22Rv1 (cell line): ENCODE data around the gene DENND6B.

Source experiments
- CTCF ChIP-seq: fragments of 450-650 bp; IDR thresholded peaks from 2 replicates; pipeline ENCODE4 v1.5.1; 2017; ENCODE audit warnings: mild to moderate bottlenecking
- ZFX ChIP-seq: fragments of 450-650 bp; IDR thresholded peaks from 2 replicates; pipeline ENCODE4 v1.6.1; 2017; ENCODE audit warnings: antibody characterized with exemption, borderline replicate concordance

- no peak for TF ChIP-seq CTCF
- no peak for TF ChIP-seq ZFX
These were observed 34.4 kb upstream of the DENND6B start for GRCh38 chr22:50361222-50361621.
